HL-60/S4 treated with retinoic acid at 250 ng/mL for 4 days and 3 days (cell line): ENCODE data around the gene ZBTB25.
"Not testable (repeated sequence)": the region's sequence is repeated elsewhere in the genome, so short reads cannot be mapped to it uniquely, and the experiment has no call there.

Experiments used
- in situ Hi-C: fragments of 300-500 bp; cut with MboI; formaldehyde crosslinking; loops from 2 replicates; pipeline ENCODE4 v1.7.0; 2022; ENCODE audit warnings: low sequenced_read_pairs

Gene ZBTB25

GRCh38 chr14:64503434-64504309 is at the start of gene ZBTB25:
Gene ZBTB25 (minus strand): TSS chr14:64503838. CDS start chr14:64490533, 13,305 bp downstream.
- in situ Hi-C loops, result no loop called here

- in situ Hi-C loops, result no loop called here
These were observed 47.1 kb upstream of the ZBTB25 start for GRCh38 chr14:64550621-64551333.

- in situ Hi-C loops, result no loop called here
These were observed 46.4 kb upstream of the ZBTB25 start, which contains the start of gene PPP1R36 for GRCh38 chr14:64549791-64550620. Gene PPP1R36 (plus strand): TSS chr14:64549961. CDS start chr14:64549998, 37 bp downstream.

GRCh38 chr14:64549016-64549415 is 45.4 kb upstream of the ZBTB25 start:
- in situ Hi-C loops, result no loop called here

GRCh38 chr14:64544607-64545312 is 41.1 kb upstream of the ZBTB25 start:
- in situ Hi-C loops, result no loop called here

GRCh38 chr14:64542836-64543201 is 39.2 kb upstream of the ZBTB25 start:
- in situ Hi-C loops, result no loop called here

GRCh38 chr14:64541972-64542835 is 38.6 kb upstream of the ZBTB25 start:
- in situ Hi-C loops, result no loop called here

GRCh38 chr14:64541261-64541971 is 37.8 kb upstream of the ZBTB25 start:
- in situ Hi-C loops, result no loop called here

GRCh38 chr14:64540208-64541202 is 36.9 kb upstream of the ZBTB25 start, which contains the start of gene HSPA2:
Gene HSPA2 (plus strand): TSS chr14:64540741. CDS start chr14:64540850, 109 bp downstream.
- in situ Hi-C loops, result no loop called here

- in situ Hi-C loops, result no loop called here
These were observed 33.0 kb upstream of the ZBTB25 start for GRCh38 chr14:64536488-64537245.

GRCh38 chr14:64531567-64531966 is 27.9 kb upstream of the ZBTB25 start:
- in situ Hi-C loops, result no loop called here

GRCh38 chr14:64525354-64525753 is 21.7 kb upstream of the ZBTB25 start:
- in situ Hi-C loops, result no loop called here

- in situ Hi-C loops, result no loop called here
These were observed 19.1 kb upstream of the ZBTB25 start for GRCh38 chr14:64522591-64523355.

GRCh38 chr14:64520699-64521098 is 17.1 kb upstream of the ZBTB25 start:
- in situ Hi-C loops, result no loop called here

- in situ Hi-C loops, result no loop called here
These were observed 14.6 kb upstream of the ZBTB25 start for GRCh38 chr14:64518229-64518628.

GRCh38 chr14:64517667-64518066 is 14.0 kb upstream of the ZBTB25 start:
- in situ Hi-C loops, result not testable (repeated sequence)
